Cerebellar nuclear complex (tissue), 1 donor: Measurements from ENCODE around the gene C15orf40.
"Not testable (repeated sequence)": the region's sequence is repeated elsewhere in the genome, so short reads cannot be mapped to it uniquely, and the experiment has no call there.

Experiments
- DNase-seq, 2 experiments: peaks; one replicate each; lab custom pipeline; 2025; lab: John Stamatoyannopoulos, UW

Gene C15orf40

DNA sequence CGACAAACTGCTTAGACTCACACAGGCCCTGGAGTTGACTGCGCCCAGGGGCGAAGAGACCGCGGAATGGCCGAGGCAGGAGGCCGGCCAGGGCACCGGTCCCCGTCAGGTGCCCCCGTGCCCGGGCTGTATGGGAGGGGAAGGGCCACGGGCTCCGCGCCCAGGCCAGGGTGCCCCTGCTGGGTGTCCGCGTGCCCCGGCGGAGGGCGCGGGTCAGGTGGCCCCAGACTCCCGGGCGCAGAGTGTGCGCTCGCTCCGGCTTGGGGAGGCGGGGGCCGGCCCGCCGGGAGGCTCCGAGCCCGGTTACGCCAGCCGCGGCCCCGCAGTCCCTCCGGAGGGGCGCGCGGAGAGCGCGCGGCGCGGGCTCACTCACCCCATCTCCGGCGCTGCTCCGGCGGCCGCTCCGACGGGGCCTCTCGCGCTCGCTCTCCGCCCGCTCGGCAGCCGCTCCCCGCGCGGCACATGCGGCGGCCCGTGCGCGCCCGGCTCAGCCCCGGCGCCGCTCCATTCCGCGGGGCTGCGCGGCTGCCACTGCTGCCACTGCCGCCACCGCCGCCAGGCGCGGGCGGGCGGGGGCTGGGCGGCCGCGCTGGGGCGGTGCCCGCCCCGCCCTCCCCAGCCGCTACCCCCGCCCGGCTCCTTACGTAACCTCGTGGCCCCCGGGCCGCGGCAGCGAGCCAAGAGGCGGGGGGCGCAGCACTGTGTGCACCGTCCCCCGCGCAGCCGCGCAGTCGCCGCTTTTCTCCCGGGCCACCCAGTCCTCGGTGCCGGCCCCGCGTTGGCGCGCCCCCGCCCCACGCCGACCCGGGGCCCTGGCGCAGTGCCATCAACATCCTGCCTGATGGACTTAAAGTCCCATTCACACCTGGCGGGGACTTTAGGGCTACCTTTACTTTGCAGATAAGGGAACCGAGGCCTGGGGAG is 59.0 kb downstream of the C15orf40 start, which contains the start of gene HOMER2:
Gene HOMER2, minus strand, starts transcription at position 563 of the 924 bp plus-strand sequence. Its CDS starts 185 bp downstream, at position 378.
- no peak for DNase-seq

DNA sequence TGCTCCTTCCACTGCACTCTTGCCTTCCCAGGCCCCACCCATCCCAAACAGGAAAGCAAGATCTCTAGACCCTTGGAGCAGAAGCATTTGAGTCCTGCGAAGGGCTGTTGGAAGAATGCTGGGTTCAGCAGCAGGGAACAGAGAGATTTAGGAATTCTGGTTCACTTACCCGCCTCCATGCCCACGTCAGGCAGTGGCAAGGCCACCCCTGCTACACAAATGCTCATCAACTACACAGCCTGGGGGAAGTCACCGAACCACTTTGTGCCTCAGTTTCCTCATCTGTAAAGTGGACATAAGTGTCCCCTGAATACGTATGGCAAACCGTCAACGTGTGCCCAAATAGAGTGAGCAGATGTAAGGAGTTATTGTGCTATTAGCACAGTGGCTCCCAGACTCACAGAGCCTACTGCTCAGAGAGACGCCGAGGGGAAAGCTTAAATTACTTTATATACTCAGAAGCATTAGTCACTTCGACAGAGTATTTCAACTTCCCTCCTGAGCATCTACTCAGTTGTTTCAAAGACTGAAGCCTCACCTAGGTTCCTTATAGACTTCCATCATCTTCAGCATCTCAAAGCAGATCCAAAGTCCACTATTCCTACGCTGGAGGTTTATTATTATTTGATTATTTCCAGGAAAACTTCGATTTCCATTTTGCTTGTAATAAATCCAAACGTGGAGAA is 59.8 kb downstream of the C15orf40 start:
- DNase-seq, result no peak

DNA sequence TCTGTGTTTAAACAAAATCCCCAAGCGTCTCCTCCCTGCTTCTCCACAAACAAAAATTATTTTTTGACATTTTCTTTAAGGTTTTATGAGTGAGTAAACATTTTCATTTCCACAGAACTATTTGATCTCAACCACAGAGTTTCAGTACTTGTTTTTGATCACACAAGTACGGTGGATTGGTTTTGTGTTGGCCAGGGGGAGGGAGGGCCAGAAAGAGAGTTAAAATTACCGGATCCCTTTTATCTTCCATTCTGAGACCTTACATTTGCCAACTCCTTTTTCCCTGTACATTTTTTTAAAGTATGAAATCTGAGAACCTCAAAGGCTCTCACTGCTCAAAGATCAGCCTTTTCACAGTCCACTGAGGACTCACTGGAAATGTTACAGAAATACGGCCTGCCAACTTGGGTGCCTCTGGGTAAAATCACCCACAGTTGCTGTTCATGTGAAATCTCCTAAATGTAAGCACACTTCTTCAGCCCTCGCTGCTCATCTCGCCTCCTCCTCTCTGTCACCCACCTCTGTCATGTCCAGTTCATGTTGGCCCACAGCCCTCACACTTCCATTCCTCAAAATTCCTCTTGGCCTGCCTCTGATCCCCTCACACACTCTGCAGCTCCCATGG is 60.6 kb downstream of the C15orf40 start:
- DNase-seq, result no peak

DNA sequence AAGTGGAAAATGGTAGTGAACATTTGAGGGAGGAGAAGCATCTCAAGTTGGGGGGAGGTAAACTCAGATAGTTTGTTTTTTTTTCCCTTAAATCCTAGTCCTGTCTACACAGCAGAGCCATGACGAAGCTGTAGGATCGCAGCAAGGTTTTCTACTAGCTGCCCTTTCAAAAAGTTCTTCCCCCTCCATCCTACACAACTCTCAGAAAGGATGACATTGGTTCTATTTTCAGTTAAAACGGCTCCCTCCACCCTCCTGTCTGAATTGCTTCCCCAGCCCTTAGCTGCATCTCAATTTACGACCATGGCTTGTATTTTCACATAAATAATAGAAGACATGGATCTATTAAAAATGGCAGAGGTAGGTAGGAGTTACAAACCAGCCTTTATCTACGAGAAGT is 61.1 kb downstream of the C15orf40 start:
- DNase-seq, result no peak

DNA sequence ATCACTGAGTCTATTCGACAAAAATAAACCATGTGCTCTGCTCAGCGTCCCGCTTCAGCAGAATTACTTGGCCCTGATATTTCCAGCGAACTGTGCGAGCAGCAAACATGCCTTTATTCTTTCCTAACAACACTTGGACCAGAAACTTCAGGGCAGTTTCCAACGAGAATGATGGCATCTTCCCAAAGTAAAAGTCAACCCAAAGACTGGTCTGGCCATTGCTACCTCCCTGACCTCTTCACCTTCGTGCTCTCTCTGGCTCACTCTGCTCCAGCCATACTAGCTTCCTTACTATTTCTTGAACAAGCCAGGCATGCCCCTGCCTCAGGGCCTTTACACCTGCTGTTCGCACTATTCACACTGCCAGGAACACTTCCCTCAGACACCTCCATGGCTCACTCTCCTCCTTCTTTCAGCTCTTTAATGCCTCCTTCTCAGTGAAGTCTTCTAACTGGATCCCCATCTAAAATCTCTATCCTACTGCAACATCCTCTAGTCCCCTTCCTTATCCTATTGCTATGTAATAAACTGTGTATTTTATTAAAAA is 65.2 kb downstream of the C15orf40 start:
- DNase-seq, result no peak

DNA sequence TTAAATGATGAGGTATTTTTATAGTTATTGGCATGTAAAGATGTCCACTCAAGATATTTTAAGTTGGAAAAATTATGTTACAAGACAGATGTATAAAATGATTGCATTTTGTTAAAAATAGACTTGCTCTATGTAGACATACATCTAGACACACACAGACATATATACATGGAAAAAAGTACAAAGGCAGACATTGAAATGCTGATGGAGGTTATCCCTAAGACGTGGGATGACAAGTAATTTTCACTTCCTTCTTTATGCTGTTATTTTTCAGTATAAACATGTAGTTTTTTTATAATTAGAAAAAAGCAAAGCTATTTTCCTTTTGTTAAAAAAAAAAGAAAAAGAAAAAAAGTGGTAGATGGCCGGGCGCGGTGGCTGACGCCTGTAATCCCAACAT is 66.1 kb downstream of the C15orf40 start:
- no peak for DNase-seq

DNA sequence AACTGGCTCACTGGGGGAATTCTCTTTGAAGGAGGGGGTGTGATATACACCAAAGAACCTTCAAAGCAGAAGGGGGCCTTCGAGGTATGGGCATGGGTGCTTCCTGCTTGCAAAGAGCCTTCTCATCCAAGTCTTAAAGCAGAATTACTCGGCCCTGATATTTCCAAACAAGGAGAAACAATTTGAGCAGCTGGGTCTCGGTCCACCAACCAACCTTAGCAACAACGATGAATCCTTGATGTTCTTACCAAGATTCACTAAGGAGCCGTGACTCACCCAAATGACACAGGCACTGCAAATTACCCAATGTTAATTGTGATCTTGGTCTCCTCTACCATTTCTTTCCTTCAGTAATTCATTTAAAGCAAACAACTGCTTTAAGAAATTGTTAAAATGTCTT is 66.6 kb downstream of the C15orf40 start:
- DNase-seq, result no peak

DNA sequence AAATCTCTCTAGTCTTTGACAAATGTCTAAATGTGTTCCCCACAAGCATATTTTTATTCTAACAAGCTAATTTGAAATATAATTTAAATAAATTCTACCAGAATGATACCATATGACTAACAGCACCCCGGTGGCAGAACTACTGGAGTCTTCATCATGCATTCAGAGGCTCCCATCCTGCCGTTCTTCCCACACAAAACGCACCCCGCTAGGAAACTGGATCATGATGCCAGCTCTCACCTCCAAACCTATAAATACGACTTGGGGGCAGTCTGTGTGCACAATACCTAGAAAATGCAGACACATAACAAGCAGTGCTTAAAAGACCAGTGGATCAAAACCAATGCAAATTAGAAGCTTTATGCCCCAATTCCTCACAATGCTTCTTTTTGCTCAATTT is 67.4 kb downstream of the C15orf40 start:
- no peak for DNase-seq

DNA sequence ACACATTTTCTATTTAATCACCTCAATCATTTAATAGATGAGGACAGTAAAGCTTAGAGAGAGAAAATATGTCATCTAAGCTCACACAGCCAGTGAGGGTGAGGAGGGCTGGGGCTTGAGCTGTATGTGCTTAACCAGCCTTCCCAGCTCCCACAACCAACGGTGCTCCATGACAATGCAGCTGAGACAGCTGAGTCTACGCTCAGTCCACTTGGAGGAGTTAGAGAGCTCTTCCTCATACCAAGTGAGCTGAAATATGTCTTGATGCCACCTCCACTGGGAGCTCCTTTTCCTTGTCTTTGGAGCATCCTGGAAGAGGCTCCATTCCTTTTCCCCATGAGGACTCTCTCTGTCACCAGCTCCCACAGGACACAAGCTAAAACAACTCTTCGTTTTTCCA is 68.3 kb downstream of the C15orf40 start:
- no peak for DNase-seq

DNA sequence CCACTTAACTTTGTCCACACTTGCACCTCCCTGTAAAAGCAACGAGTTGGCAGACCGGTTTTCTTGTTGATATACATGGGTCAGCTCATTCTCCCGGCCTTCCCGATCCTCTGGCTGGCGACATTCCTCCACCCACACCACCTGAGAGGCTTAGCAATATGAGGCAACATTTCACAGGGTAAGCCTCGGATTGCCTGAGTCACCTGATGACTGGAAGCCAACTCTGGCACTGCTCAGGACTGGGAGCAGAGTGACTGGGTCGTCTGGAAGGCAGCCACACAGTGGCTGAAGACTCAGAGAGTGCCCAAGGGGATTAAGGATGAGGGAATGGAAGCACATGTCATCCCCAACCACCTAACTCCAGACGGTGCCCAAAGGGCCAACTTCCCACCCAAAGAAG is 68.7 kb downstream of the C15orf40 start:
- DNase-seq, result no peak

DNA sequence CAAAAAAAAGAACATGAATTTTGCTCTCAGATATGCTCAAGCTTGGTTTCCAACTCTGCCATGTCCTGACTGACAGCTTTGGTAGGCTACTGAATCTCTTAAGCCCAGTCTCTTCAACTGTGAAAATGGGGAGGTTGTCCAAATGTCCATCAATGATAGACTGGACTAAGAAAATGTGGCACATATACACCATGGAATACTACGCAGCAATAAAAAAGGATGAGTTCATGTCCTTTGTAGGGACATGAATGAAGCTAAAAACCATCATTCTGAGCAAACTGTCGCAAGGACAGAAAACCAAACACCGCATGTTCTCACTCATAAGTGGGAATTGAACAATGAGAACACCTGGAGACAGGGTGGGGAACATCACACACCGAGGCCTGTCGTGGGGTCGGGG is 71.8 kb downstream of the C15orf40 start:
- not testable (repeated sequence) for DNase-seq
